HG03108 (cell line): Measurements from ENCODE around the gene STK36.

Experiments
- ATAC-seq: cut with Tn5 transposase; IDR thresholded peaks from one replicate; pipeline ENCODE4 v1.9.1; 2021; ENCODE audit warnings: moderate library complexity; ENCODE audit not compliant: unreplicated experiment

STK36 gene, protein sequence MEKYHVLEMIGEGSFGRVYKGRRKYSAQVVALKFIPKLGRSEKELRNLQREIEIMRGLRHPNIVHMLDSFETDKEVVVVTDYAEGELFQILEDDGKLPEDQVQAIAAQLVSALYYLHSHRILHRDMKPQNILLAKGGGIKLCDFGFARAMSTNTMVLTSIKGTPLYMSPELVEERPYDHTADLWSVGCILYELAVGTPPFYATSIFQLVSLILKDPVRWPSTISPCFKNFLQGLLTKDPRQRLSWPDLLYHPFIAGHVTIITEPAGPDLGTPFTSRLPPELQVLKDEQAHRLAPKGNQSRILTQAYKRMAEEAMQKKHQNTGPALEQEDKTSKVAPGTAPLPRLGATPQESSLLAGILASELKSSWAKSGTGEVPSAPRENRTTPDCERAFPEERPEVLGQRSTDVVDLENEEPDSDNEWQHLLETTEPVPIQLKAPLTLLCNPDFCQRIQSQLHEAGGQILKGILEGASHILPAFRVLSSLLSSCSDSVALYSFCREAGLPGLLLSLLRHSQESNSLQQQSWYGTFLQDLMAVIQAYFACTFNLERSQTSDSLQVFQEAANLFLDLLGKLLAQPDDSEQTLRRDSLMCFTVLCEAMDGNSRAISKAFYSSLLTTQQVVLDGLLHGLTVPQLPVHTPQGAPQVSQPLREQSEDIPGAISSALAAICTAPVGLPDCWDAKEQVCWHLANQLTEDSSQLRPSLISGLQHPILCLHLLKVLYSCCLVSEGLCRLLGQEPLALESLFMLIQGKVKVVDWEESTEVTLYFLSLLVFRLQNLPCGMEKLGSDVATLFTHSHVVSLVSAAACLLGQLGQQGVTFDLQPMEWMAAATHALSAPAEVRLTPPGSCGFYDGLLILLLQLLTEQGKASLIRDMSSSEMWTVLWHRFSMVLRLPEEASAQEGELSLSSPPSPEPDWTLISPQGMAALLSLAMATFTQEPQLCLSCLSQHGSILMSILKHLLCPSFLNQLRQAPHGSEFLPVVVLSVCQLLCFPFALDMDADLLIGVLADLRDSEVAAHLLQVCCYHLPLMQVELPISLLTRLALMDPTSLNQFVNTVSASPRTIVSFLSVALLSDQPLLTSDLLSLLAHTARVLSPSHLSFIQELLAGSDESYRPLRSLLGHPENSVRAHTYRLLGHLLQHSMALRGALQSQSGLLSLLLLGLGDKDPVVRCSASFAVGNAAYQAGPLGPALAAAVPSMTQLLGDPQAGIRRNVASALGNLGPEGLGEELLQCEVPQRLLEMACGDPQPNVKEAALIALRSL (N-terminal part only)

GRCh38 chr2:218671654-218672566 lies at the start of gene STK36, which contains the start of gene RNF25:
Gene STK36, plus strand, starts transcription at chr2:218672086. Its CDS starts 744 bp downstream, at chr2:218672830.
Gene RNF25, minus strand, starts transcription at chr2:218672002. Its CDS starts 32 bp downstream, at chr2:218671970.
- ATAC-seq: peak; percentile 98

GRCh38 chr2:218622606-218623365 lies 49.1 kb upstream of the STK36 start:
- no peak for ATAC-seq

GRCh38 chr2:218623366-218623705 lies 48.5 kb upstream of the STK36 start:
- no peak for ATAC-seq

GRCh38 chr2:218626369-218626768 lies 45.5 kb upstream of the STK36 start:
- ATAC-seq: no peak

DNA sequence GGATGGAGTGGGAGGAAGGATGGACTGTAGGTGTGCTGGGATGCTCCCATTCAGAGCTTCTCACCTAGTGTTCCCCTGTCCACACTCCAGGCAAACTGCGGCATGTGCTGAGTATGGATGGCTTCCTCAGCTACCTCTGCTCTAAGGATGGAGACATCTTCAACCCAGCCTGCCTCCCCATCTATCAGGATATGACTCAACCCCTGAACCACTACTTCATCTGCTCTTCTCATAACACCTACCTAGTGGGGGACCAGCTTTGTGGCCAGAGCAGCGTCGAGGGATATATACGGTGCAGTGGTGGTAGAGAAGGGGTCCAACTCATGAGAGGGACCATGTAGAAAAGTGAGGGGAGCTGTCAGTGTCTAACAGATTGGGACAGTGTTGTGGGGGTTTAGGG lies 43.9 kb upstream of the STK36 start:
- no peak for ATAC-seq

- no peak for ATAC-seq
These were observed 40.0 kb upstream of the STK36 start for GRCh38 chr2:218631837-218632236.

- ATAC-seq: no peak
These were observed 36.2 kb upstream of the STK36 start for GRCh38 chr2:218635719-218636118.

- no peak for ATAC-seq
These were observed 33.5 kb upstream of the STK36 start for GRCh38 chr2:218638372-218638771.

DNA sequence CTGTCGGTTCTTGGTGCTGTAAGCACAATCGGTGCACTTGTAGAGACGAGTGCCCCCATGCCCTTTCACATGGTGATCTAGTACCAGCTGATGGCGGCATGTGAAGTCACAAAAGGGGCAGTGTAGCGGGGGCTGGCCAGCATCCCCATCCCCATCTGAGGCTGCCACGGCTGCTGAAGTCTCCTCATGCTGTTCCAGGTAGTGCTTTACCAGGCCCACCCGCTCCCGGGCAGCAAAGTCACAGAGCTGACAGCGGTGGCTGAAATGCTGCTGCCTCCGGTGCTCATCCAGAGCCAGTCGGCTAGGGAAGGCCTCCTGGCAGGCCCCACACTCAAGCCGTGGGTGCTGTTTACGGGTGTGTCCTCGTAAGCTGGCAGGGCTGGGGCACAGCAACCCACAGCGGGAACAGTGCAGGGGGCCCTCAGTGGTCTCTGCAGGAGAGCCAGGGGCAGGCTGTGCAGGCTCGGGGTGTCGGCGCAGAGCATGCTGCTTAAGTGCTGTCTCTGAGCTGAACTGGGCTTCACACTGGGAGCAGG lies 29.7 kb upstream of the STK36 start:
- no peak for ATAC-seq

- ATAC-seq: no peak
These were observed 29.1 kb upstream of the STK36 start for GRCh38 chr2:218642786-218643185.

- no peak for ATAC-seq
These were observed 28.1 kb upstream of the STK36 start for GRCh38 chr2:218643751-218644310.

DNA sequence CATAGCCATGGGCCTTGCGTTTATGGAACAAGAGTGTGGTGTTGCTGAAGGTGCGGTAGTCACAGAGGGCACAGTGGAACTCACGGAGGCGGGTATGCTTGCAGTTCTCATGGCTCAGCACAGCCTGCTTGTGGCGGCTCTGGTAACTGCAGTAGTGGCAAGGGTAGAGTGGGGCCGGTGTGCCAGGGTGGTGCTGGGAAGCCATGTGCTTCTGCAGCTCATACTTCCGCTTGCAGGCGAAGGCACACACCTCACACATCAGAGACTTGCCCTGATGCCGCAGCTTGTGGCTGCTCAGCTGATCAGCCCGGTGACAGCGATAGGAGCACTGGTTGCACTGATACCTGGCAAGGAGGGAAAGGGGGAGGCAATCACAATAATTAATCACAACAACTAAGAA lies 27.2 kb upstream of the STK36 start:
- no peak for ATAC-seq

GRCh38 chr2:218645126-218645525 lies 26.8 kb upstream of the STK36 start:
- ATAC-seq: peak; percentile 80

DNA sequence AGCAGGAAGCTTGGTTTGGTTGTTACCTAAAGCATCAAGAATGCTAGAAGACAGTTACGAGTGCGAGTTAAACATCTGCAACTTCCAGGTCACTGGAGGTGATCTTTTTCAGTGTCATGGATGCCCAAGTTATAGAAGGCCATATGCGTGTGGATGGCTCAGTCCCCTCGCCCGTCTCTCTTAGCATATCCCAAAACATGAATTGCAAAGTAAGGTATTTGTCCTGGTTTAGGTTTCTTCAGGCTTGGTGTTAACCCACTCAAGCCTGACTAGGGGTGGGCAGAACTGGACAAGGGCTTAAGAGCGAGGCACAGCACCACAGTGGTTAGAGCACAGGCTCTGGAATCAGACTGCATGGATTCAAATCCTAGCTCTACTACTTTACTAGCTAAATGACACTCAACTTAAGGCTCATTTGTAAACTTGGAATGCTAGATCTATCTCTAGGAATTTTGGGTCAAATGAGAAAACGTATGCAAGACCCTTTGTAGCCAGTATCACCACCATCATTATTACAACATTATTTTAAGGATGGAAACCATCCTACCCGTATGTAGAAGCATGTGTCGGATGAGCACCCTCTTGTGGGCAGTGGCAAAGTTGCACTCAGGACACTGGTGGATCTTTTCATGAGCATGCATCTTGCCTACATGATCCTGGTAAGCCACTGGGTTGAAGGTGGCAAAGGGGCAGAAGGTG lies 23.6 kb upstream of the STK36 start:
- no peak for ATAC-seq

- ATAC-seq: no peak
These were observed 23.1 kb upstream of the STK36 start for GRCh38 chr2:218648787-218649100.

DNA sequence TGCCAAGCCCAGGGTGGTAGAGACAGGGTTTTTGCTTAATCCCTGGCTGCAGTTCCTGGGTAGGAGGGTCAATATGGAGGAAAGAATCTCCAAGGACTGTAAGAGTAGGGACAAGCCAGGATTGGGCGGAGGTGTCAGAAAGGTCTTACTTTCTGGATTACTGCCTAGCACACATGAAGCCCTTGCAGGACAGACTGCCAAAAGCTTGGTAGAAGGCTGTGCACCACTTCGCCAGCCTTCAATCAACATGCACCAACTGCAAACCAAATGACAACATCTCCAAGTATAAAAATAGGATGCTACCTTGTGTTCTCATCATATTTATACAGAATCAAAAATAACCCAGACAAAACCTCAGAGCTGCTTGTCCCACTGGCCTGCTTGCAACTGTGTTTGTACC lies 16.1 kb upstream of the STK36 start:
- ATAC-seq: no peak

GRCh38 chr2:218658671-218659257 lies 13.1 kb upstream of the STK36 start:
- peak; percentile 32 for ATAC-seq
